8988T (cell line): Measurements from ENCODE around the gene NR2F1-AS1.

Source experiments
- DNase-seq: peaks from one replicate; pipeline ENCODE4 v3.0.0; 2011

NR2F1-AS1 gene

DNA sequence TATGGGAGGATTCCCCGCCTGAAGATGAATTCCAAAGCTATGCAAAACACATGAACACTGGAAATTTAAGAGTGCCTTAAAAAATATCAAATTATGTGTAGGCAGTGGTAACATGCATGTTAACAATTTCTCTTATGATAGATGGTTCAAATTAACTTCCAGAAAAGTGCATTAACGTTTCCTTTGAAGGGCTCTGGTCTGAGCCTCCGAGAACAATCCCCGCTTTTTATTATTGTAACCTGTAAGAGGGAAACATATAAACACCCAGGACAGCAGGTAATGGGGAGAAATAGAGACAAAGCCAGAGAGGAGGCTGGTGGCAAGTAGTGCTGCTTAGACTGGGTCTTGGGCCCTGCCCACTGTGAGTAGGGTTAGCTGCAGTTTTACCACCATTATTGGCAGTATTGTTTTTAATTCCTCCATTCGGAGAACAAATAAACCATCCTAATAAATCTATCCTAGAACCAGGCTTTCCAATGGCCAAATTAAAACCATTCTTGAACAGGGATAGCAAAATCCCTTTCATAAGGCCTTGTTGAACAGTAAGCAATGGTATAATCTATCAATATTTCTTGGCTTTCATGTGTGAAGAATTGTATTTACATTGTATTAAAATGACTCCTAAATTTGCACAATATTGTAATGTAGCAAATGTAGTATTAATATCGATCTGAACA lies 8.3 kb upstream of the NR2F1-AS1 start:
- DNase-seq, result no peak

DNA sequence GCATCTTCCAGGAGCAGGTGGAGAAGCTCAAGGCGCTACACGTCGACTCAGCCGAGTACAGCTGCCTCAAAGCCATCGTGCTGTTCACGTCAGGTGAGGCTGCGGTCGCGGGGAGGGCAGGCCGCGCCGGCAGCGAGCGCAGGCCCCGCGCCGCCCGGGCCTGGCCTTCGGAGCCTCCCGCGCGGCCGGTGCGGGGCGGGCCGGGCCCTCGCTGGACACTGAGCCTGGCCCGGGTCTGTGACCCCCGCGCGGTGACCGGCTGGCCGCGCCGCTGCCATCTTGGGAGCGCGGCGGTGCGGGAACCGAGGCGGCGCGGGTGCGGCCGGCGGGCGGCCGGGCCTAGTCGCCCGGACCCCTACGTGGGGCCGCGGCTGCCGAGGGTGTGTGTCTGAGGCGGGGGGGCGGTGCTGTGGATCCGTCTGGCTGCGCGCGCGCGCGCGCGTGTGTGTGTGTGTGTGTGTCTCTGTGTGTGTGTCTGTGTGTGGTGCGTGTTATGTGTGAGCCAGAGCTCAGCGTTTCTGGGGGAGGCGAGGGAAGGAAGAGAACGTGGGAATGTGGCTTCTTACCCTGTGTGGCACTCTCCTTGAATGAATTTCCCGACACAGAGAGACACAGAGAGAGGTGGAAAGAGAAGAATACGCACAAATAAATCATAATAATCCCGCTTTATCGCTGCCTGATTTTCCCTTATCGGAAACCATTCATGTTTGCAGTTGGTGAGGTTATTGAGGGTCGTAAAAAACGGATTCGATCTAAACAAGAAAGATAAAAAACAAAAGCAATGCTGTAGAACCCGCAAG lies 7.5 kb upstream of the NR2F1-AS1 start:
- DNase-seq, result no peak

DNA sequence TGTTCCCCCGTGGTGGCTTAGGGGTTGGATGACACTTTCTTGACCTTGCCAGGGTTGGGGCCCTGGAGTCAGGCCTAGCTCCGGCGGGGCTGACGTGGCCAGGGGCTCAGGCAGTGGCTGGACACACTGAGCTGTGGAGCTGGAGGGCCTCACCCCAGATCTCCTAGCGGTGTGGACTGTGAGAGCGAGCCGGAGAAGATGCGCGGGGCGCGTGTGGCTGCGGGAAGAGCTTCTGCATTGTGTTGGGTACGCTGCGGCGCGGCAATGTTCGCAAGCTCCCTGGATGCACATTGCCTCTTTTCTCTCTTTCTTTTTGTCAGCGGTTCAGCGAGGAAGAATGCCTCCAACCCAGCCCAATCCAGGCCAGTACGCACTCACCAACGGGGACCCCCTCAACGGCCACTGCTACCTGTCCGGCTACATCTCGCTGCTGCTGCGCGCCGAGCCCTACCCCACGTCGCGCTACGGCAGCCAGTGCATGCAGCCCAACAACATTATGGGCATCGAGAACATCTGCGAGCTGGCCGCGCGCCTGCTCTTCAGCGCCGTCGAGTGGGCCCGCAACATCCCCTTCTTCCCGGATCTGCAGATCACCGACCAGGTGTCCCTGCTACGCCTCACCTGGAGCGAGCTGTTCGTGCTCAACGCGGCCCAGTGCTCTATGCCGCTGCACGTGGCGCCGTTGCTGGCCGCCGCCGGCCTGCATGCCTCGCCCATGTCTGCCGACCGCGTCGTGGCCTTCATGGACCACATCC lies 6.8 kb upstream of the NR2F1-AS1 start:
- no peak for DNase-seq

GRCh38 chr5:93586736-93587596 lies 5.9 kb upstream of the NR2F1-AS1 start:
- DNase-seq, result no peak

DNA sequence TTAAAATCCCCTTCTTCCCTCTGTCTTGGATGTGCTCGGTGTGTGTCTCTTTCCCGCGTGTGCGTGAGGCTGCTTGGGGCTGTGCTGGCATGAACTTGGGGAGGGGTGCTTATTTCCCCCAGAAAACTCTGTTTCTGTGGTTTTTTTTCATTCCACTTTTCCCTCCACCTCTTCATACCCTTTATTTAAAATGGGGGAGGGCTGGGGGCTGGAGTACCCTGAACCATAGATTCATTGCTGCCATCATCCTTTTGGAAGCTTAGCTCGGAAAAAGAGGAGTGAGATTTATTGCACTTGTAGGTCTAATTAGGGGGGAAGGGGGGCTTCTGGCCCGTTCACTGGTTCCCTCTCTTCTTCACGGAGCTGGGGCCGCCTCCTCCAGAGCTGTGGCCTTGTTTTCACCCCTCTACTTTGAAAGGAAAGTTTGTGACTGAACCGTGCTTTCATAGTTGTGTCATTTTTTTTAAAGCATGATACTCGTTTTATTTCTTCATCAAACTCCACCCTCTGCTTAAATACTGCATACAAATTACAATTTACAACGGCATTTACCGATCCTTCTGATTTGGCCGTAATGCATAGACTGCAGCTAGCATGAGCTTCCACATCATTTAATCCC lies 4.9 kb upstream of the NR2F1-AS1 start:
- DNase-seq, result no peak

- peak; percentile 85 for DNase-seq
These were observed 4.2 kb upstream of the NR2F1-AS1 start for GRCh38 chr5:93585041-93585766.

- DNase-seq, result peak; percentile 57
These were observed 3.6 kb upstream of the NR2F1-AS1 start for GRCh38 chr5:93584596-93585040.

- DNase-seq, result peak; percentile 61
These were observed 3.0 kb upstream of the NR2F1-AS1 start for GRCh38 chr5:93583768-93584595.

- no peak for DNase-seq
These were observed 2.4 kb upstream of the NR2F1-AS1 start for GRCh38 chr5:93583439-93583767.

DNA sequence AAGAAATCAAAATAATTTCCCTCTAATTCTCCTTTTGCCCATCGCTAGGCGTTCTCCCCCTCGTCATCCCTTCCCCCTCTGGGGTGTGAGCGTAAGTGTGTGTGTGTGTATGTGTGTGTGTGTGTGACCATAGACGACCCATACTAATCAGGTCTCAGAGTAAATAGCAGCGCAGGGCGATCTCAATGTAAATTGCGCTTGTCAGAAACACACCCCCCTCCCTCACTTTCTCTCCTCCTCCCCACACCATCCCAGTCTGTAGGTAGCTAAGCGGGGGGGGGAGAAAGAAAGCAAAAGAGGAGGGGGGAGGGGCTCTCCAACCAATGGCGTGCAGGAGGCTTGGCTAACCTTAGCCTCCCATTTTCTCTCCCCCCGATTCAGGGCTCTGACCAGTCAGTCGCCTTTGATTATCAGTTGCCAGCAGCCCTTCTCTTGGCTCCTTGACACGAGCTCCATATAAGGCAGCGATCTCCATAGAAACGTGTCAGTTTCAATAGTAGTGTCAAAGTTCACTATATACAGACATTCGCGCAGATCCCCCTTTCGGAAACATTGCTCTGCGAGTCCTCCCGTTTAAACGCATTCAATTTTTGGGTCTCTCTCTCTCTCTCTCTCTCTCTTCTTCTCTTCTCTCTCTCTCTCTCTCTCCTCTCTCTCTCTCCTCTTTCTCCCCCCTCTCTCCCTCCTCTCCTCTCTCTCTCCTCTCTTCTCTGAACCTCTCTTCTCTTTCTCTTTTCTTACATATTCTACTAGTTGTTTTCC lies 1.8 kb upstream of the NR2F1-AS1 start, which contains the start of gene NR2F1:
Gene NR2F1, plus strand, starts transcription at position 546 of the 762 bp plus-strand sequence. CDS start 1,802 bp downstream, outside the sequence.
- DNase-seq, result peak; percentile 58

DNA sequence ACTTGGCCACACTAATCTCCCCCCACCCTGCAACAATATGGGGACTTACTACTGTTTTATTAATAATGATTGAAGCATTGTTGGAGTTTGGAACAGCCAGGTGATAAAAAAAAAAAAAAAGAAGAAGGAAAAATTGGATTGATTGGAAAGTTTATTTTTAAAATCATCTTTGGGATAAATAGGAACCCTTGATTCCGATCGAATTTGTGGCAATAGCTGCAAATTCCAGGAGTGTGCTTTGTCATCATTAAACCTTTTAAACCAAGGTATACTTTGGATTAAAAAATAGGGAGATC lies 1.1 kb upstream of the NR2F1-AS1 start:
- DNase-seq, result no peak

GRCh38 chr5:93580063-93580926 lies 724 bp downstream of the NR2F1-AS1 start:
- no peak for DNase-seq

DNA sequence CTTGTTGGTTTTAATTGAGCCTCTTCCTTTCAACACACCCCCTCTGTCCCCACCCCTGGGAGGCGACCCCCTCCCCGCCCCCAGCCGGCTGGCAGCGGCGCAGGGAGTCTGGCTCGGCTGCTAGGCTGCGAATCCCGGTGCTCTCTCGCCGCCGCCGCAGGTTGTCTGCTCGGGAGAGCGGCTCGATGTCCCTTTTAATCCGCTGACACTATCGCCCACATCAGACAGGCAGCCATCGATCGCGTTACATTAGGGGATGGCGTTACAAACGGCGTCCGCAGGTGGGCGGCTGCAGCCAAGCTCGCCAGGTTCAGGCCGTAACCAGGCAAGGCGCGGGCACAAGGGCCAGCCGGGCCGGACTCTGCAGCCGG lies 1.3 kb downstream of the NR2F1-AS1 start:
- no peak for DNase-seq

GRCh38 chr5:93578813-93579691 lies 2.0 kb downstream of the NR2F1-AS1 start:
- DNase-seq, result no peak

- no peak for DNase-seq
These were observed 2.9 kb downstream of the NR2F1-AS1 start for GRCh38 chr5:93577854-93578812.

DNA sequence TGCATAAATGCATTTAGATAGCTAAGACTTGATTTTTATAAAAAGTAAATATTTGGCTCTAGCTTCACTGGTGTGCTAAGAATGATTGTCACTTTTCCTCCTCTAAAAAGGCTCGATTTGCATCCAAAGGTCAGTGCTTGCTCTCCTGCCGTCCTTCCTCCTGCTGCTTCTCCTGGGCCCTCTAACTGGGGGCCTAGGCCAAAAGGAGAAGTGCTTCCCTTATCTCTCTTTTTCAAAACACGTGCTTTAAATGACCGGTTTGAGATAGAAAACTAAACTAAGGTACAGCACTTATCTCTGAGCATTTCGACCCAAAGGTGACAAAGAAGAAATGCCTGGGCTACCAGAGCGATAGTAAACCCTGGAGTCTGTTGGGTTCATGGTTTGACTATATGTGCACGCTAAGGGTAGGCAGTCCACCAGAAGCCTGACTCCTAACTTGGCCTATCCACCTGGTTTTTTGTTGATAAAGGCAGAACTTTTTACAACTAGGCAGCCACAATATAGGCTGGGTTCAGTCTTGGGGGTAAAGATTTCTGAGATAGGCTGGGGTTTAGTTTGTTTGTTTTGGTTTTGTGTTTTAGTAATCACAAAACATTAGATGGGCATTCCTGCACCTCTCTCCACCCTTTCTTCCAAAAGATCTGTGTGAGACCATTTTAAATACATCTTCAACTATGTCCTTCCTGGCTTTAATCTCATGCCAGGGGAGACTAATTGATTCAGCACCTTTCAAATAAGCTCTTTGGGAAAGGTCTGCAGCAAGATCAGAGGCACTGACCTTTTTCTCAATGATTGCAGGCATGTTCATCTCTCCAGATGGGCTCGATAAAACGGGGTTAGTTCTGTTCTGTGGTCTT lies 3.8 kb downstream of the NR2F1-AS1 start:
- no peak for DNase-seq
